Keratinocyte (primary cell): Measurements from ENCODE around the gene CPN2. TPM values are rescaled to one million over a fixed set of nuclear protein-coding genes. Genes with fewer than 3 reads are reported as not detected.

Experiments
- DNase-seq: peaks from one replicate; pipeline ENCODE4 v3.0.0-alpha.2; 2011; ENCODE audit warnings: low read depth, missing footprints, low spot score
- FAIRE-seq: peaks from 2 replicates; lab custom pipeline; 2011; peaks lifted over from hg19 to GRCh38; lab: Jason Lieb, UNC
- H2AFZ ChIP-seq: 2 replicates; pipeline ENCODE4 v1.6.0; 2012; ENCODE audit warnings: low read length, control low read depth, inconsistent platforms; ENCODE audit not compliant: control insufficient read depth
- H3K27ac ChIP-seq: 2 replicates; pipeline ENCODE4 v1.5.1; 2011; ENCODE audit warnings: low read length; ENCODE audit not compliant: control insufficient read depth, insufficient read depth
- H3K27me3 ChIP-seq: 3 replicates; pipeline ENCODE4 v1.6.0; 2011; ENCODE audit warnings: low read length; ENCODE audit not compliant: control insufficient read depth, insufficient read depth; ENCODE audit errors: extremely low read depth
- H3K36me3 ChIP-seq, 2 experiments: 2 replicates in 1 of 2; 3 replicates in 1 of 2; pipeline ENCODE4 v1.5.1; 2011; ENCODE audit warnings: low read length in 2 of 2, mild to moderate bottlenecking in 1 of 2; ENCODE audit not compliant: control insufficient read depth in 2 of 2, insufficient read depth in 2 of 2; ENCODE audit errors: extremely low read depth in 1 of 2
- H3K4me1 ChIP-seq: 3 replicates; pipeline ENCODE4 v1.5.1; 2011; ENCODE audit warnings: low read length; ENCODE audit not compliant: control insufficient read depth, insufficient read depth; ENCODE audit errors: extremely low read depth
- H3K4me2 ChIP-seq: 3 replicates; pipeline ENCODE4 v1.6.0; 2011; ENCODE audit warnings: low read depth, low read length; ENCODE audit not compliant: control insufficient read depth, insufficient read depth; ENCODE audit errors: extremely low read depth
- H3K4me3 ChIP-seq, 3 experiments: fragments of 200-600 bp in 1 of 3; sonication (generic) in 1 of 3; 2 replicates in 2 of 3; 3 replicates in 1 of 3; pipeline ENCODE4 v1.5.1; 2011 to 2016; ENCODE audit warnings: low read length in 3 of 3, mild to moderate bottlenecking in 3 of 3, control low read depth in 2 of 3, inconsistent platforms in 1 of 3, low read depth in 1 of 3, mixed read lengths in 1 of 3, mixed run types in 1 of 3, moderate library complexity in 1 of 3; ENCODE audit not compliant: control insufficient read depth in 2 of 3, insufficient read depth in 2 of 3; ENCODE audit errors: extremely low read depth in 1 of 3
- H3K79me2 ChIP-seq: 2 replicates; pipeline ENCODE4 v1.6.0; 2012; ENCODE audit warnings: low read length; ENCODE audit not compliant: control insufficient read depth, insufficient read depth
- H3K9ac ChIP-seq: 3 replicates; pipeline ENCODE4 v1.6.0; 2011; ENCODE audit warnings: low read length; ENCODE audit not compliant: control insufficient read depth, insufficient read depth; ENCODE audit errors: extremely low read depth
- H3K9me1 ChIP-seq: 3 replicates; pipeline ENCODE4 v1.6.0; 2011; ENCODE audit warnings: low read length; ENCODE audit not compliant: control insufficient read depth, insufficient read depth; ENCODE audit errors: extremely low read depth
- H3K9me3 ChIP-seq: 2 replicates; pipeline ENCODE4 v1.5.1; 2012; ENCODE audit warnings: low read depth, low read length; ENCODE audit not compliant: control insufficient read depth
- H4K20me1 ChIP-seq: 3 replicates; pipeline ENCODE4 v1.6.0; 2011; ENCODE audit warnings: low read length; ENCODE audit not compliant: control insufficient read depth, insufficient read depth; ENCODE audit errors: extremely low read depth
- EZH2 ChIP-seq: IDR thresholded peaks from one replicate; pipeline ENCODE4 v1.6.1; 2012; ENCODE audit warnings: inconsistent platforms, mild to moderate bottlenecking, low read length, moderate library complexity
- dilution Hi-C: fragments of 300-500 bp; cut with MboI; formaldehyde crosslinking; loops from one replicate; pipeline ENCODE4 v1.7.0; 2020; ENCODE audit warnings: low sequenced_read_pairs; ENCODE audit not compliant: extremely low pct_ligation_motif_present
- polyA plus RNA-seq, 5 experiments: library from polyadenylated mRNA; depleted of rRNA in 3 of 5; stranded (reverse) in 3 of 5; stranded (forward) in 1 of 5; unstranded in 1 of 5; fragments of >200 nt; gene quantifications; 1 replicate in 1 of 5; 2 replicates in 3 of 5; 3 replicates in 1 of 5; pipeline versions ENCODE4 v1.2.1 to v1.2.3, GENCODE V29; 2011 to 2012; ENCODE audit warnings: missing spikeins in 2 of 5, low read depth in 1 of 5, low replicate concordance in 1 of 5
- TF ChIP-seq, protein P1 (sequence below), 3 experiments: IDR thresholded peaks in 1 of 3; conservative IDR thresholded peaks in 1 of 3; optimal IDR thresholded peaks in 1 of 3; 2 replicates in 2 of 3; 3 replicates in 1 of 3; pipeline versions ENCODE3 to v1.5.1; 2011; ENCODE audit warnings: low read length in 3 of 3, mild to moderate bottlenecking in 3 of 3, moderate library complexity in 2 of 3, control low read depth in 1 of 3, inconsistent platforms in 1 of 3; ENCODE audit not compliant: insufficient read depth in 2 of 3; ENCODE audit errors: extremely low read depth in 1 of 3

The CPN2 gene
- polyA plus RNA-seq, 1 donor (not counting 4 experiments of a cell fraction or from before 2014, with no cell fraction given) = not detected

DNA sequence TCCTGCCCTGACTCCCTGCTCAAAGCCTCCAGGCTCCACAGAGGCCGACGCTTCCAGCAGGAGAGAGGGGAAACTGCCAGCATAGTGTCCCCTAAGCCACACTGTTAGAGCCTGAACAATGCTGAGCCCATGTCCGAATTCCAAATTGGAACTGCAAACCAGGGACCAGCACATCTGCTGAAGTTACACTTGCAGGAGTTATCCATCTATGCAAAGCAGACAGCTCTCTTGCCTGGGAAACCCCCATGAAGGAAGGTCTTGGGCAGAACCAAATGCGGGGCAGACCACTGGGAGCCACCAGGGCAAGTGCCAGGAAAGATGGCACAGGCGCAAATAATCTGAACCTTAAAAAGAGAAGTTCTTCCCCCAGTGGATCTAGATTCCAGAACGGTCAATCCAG lies 17.8 kb upstream of the CPN2 start:
- no peak for FAIRE-seq

DNA sequence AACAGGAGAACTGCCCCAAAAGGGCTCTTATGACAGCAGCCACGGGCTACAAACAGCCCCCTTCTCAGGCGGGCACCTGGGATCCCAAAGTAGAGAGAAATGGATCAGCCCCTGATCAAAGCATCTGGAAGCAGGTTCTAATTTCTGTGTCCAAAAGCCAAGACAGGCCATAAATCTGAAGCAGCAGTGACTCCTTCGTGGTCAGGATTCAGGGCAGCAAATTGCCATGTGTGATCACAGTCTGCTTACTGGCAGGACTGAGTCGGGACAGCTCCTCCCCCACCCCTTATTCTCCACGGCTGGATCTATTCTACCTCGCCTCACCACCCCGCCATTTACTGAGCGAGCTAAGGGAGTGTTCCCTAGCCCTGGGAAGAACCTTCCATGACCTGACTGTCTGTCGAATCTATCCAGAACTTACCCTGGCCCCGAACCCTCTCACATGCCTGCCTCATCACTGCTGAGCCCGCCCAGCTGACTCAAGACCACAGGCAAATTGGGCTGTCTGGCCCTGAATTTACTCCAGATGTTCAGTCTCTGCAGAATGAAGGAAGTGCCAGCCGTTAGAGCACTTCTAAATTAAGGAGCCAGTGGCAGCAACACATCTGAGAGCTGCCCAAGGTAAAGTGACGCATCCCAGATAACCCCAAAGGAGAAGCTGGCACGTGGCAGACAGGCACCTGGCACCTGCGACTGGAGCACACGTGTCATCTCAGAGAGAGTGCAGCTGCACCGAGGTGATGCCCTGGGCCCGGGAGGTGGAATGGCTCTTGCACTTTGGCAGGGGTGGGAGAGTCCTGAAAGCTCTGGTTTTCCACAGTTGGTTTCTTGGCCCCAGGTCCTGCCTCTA lies 17.1 kb upstream of the CPN2 start:
- no peak overlapping the region for H3K4me2 ChIP-seq
- no peaks in the 10 kb centered on the region for H4K20me1 ChIP-seq
- no peak overlapping the region for H2AFZ ChIP-seq
- no peak overlapping the region for H3K27ac ChIP-seq
- H3K79me2 ChIP-seq = no peaks in the 10 kb centered on the region
- FAIRE-seq (no peak), DNase-seq (no peak)
- TF ChIP-seq, protein P1, sequence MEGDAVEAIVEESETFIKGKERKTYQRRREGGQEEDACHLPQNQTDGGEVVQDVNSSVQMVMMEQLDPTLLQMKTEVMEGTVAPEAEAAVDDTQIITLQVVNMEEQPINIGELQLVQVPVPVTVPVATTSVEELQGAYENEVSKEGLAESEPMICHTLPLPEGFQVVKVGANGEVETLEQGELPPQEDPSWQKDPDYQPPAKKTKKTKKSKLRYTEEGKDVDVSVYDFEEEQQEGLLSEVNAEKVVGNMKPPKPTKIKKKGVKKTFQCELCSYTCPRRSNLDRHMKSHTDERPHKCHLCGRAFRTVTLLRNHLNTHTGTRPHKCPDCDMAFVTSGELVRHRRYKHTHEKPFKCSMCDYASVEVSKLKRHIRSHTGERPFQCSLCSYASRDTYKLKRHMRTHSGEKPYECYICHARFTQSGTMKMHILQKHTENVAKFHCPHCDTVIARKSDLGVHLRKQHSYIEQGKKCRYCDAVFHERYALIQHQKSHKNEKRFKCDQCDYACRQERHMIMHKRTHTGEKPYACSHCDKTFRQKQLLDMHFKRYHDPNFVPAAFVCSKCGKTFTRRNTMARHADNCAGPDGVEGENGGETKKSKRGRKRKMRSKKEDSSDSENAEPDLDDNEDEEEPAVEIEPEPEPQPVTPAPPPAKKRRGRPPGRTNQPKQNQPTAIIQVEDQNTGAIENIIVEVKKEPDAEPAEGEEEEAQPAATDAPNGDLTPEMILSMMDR (optimal IDR thresholded peaks at IDR 0.05 in 1 of 3, IDR thresholded peaks at IDR 0.05 in 1 of 3, conservative IDR thresholded peaks at IDR 0.05 in 1 of 3; ENCODE audit: extremely low read depth in 1 of 3, insufficient read depth in 2 of 3, low read length in 3 of 3) = no peak
- no peak for TF ChIP-seq EZH2
- H3K9me1 ChIP-seq = no peaks in the 10 kb centered on the region
- no peaks in the 10 kb centered on the region for H3K4me1 ChIP-seq
- no peak overlapping the region for H3K9ac ChIP-seq
- dilution Hi-C loops = no loop called here
- peaks cover 48% of the 10 kb centered on the region for H3K27me3 ChIP-seq
- no peak overlapping the region for H3K4me3 ChIP-seq
- no peaks in the 10 kb centered on the region for H3K9me3 ChIP-seq
- H3K36me3 ChIP-seq = no peaks in the 10 kb centered on the region

More for the DNA sequence above, 17.8 kb upstream of the CPN2 start:
- Histone ChIP-seq H3K4me3 (no peak overlapping the region), H3K9me3 (no peaks in the 10 kb centered on the region), H3K9me1 (no peaks in the 10 kb centered on the region), H3K4me2 (no peak overlapping the region), H3K27me3 (peaks cover 47% of the 10 kb centered on the region), H3K4me1 (no peaks in the 10 kb centered on the region), H4K20me1 (no peaks in the 10 kb centered on the region), H3K36me3 (no peaks in the 10 kb centered on the region), H2AFZ (no peak overlapping the region), H3K9ac (no peak overlapping the region), H3K79me2 (no peaks in the 10 kb centered on the region), H3K27ac (no peak overlapping the region)
- dilution Hi-C loops = no loop called here
- TF ChIP-seq, protein P1 (optimal IDR thresholded peaks at IDR 0.05 in 1 of 3, IDR thresholded peaks at IDR 0.05 in 1 of 3, conservative IDR thresholded peaks at IDR 0.05 in 1 of 3; ENCODE audit: extremely low read depth in 1 of 3, insufficient read depth in 2 of 3, low read length in 3 of 3) = no peak
- no peak for TF ChIP-seq EZH2
- DNase-seq = no peak
